Progenitor cell of endocrine pancreas (in vitro differentiated cells): ENCODE measurements around the gene SPTAN1. TPM values are rescaled to one million over a fixed set of nuclear protein-coding genes. Genes with fewer than 3 reads are reported as not detected.

Experiments used
- DNase-seq: peaks from one replicate; pipeline ENCODE4 v3.0.0; 2021; ENCODE audit warnings: low spot score; ENCODE audit not compliant: unreplicated experiment
- H3K27ac Mint-ChIP-seq: 2 replicates; pipeline ENCODE4 v1.8.0; 2021; ENCODE audit warnings: mild to moderate bottlenecking, moderate library complexity, mixed read lengths
- H3K27me3 Mint-ChIP-seq: 2 replicates; pipeline ENCODE4 v1.8.0; 2021; ENCODE audit warnings: mixed read lengths
- H3K36me3 Mint-ChIP-seq: 2 replicates; pipeline ENCODE4 v1.8.0; 2022; ENCODE audit warnings: mixed read lengths; ENCODE audit not compliant: insufficient read depth
- H3K4me1 Mint-ChIP-seq: 2 replicates; pipeline ENCODE4 v1.8.0; 2021; ENCODE audit warnings: low read depth, mixed read lengths
- H3K4me3 Mint-ChIP-seq: 2 replicates; pipeline ENCODE4 v1.8.0; 2021; ENCODE audit warnings: low read depth, mild to moderate bottlenecking, moderate library complexity, mixed read lengths
- H3K9me3 Mint-ChIP-seq: 2 replicates; pipeline ENCODE4 v1.8.0; 2021; ENCODE audit warnings: low read depth, mixed read lengths
- total RNA-seq: library from RNA; stranded (reverse); gene quantifications from 2 replicates; pipeline ENCODE4 v1.2.1, GENCODE V29; 2021
- TF ChIP-seq, protein P1 (sequence below): fragments of 200-600 bp; sonication (generic); IDR thresholded peaks from one replicate; pipeline ENCODE4 v1.5.0; 2021; ENCODE audit warnings: antibody characterized with exemption, mild to moderate bottlenecking; ENCODE audit not compliant: unreplicated experiment

Gene SPTAN1
- total RNA-seq, 1 donor from 2014 or later, result 448 TPM

DNA sequence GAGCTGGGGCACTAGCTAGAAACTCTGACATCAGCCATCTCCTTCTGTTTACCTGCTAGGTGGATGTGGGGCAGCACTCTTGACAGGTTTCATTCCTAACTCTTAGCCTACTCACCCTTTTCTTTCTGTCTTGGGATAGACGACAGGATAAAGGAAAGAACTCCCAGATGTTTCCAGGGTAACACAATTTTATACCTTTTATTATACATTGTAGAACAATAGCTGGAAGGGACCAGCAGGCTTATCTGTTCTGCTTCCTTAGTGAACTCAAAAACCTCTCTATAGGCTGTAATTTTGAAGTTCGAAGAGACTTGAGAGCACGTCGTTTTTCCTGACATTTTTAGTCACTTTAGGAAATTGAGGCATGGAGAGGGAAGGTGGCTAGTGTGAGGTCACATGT is 13.2 kb downstream of the SPTAN1 start:
- Mint-ChIP-seq H3K27ac (peak overlapping the region; percentile 25), H3K4me1 (peaks cover 2% of the 10 kb centered on the region), H3K9me3 (no peaks in the 10 kb centered on the region), H3K36me3 (peaks cover 17% of the 10 kb centered on the region), H3K4me3 (no peak overlapping the region), H3K27me3 (no peaks in the 10 kb centered on the region)
- no peak for DNase-seq
- TF ChIP-seq, protein P1, sequence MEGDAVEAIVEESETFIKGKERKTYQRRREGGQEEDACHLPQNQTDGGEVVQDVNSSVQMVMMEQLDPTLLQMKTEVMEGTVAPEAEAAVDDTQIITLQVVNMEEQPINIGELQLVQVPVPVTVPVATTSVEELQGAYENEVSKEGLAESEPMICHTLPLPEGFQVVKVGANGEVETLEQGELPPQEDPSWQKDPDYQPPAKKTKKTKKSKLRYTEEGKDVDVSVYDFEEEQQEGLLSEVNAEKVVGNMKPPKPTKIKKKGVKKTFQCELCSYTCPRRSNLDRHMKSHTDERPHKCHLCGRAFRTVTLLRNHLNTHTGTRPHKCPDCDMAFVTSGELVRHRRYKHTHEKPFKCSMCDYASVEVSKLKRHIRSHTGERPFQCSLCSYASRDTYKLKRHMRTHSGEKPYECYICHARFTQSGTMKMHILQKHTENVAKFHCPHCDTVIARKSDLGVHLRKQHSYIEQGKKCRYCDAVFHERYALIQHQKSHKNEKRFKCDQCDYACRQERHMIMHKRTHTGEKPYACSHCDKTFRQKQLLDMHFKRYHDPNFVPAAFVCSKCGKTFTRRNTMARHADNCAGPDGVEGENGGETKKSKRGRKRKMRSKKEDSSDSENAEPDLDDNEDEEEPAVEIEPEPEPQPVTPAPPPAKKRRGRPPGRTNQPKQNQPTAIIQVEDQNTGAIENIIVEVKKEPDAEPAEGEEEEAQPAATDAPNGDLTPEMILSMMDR, result no peak

DNA sequence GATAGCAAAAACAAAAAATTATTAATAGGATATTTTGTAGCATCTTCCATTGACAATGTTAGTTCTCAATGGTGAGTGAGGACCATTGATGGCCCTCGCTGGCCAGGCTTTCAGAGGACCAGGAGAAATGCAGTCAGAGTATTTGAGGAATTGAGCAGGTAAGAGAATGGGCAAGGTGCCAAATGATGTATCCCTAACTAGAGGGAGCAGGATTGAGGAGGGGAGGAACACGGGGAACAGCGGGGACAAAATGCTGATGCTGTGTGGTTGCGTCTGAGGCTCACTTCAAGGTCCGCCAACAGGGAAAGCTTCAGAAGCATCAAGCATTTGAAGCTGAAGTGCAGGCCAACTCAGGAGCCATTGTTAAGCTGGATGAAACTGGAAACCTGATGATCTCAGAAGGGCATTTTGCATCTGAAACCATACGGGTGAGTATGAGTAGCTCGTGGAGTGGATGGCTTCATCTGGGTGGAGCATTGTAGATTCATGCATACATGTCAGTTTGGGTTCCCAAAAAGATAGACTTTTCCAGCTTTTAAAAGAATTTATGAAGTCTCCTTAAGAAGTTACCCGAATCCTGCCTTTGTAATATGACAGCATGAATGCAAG is 16.2 kb downstream of the SPTAN1 start:
- Mint-ChIP-seq H3K4me3 (no peak overlapping the region), H3K9me3 (no peaks in the 10 kb centered on the region), H3K4me1 (peaks cover 2% of the 10 kb centered on the region), H3K27ac (peak overlapping the region; percentile 64), H3K27me3 (no peaks in the 10 kb centered on the region), H3K36me3 (peaks cover 19% of the 10 kb centered on the region)
- TF ChIP-seq, protein P1, result no peak
- no peak for DNase-seq

- no peak for DNase-seq
- Mint-ChIP-seq H3K9me3 (no peaks in the 10 kb centered on the region), H3K36me3 (peaks cover 42% of the 10 kb centered on the region), H3K27me3 (no peaks in the 10 kb centered on the region), H3K4me3 (no peak overlapping the region), H3K27ac (peak overlapping the region; percentile 50), H3K4me1 (peaks cover 15% of the 10 kb centered on the region)
- TF ChIP-seq, protein P1, result no peak
Observed at GRCh38 chr9:128575469-128575868, 23.1 kb downstream of the SPTAN1 start.

- Mint-ChIP-seq H3K4me1 (peaks cover 15% of the 10 kb centered on the region), H3K36me3 (peaks cover 43% of the 10 kb centered on the region), H3K27ac (peak overlapping the region; percentile 63), H3K4me3 (no peak overlapping the region), H3K9me3 (no peaks in the 10 kb centered on the region), H3K27me3 (no peaks in the 10 kb centered on the region)
- no peak for DNase-seq
- TF ChIP-seq, protein P1, result no peak
Observed at GRCh38 chr9:128575916-128576315, 23.5 kb downstream of the SPTAN1 start.

DNA sequence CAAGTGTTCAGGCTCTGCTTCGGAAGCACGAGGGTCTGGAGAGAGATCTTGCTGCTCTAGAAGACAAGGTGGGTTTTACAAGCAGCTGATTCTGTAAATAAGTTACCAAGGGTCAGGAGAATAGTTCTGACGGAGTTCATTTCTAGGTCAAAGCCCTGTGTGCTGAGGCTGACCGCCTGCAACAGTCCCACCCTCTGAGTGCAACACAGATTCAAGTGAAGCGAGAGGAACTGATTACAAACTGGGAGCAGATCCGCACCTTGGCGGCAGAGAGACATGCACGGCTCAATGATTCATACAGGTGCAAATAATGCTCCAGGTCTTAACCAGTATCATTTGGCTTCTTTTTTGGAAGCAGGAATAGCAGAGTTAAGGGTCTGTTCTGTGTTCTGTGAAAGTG is 24.8 kb downstream of the SPTAN1 start:
- H3K9me3 Mint-ChIP-seq, result no peaks in the 10 kb centered on the region
- H3K27ac Mint-ChIP-seq, result peak overlapping the region; percentile 79
- peak overlapping the region; percentile 42 for H3K4me3 Mint-ChIP-seq
- H3K36me3 Mint-ChIP-seq, result peaks cover 47% of the 10 kb centered on the region
- DNase-seq, result no peak
- TF ChIP-seq, protein P1, result no peak
- H3K4me1 Mint-ChIP-seq, result peaks cover 15% of the 10 kb centered on the region
- H3K27me3 Mint-ChIP-seq, result no peaks in the 10 kb centered on the region
